Kidney (tissue), 14 donors: Measurements from ENCODE around the gene C1orf226. TPM values are rescaled to one million over a fixed set of nuclear protein-coding genes. Genes with fewer than 3 reads are reported as not detected.
A peak's percentile ranks its signal among the peaks of the same experiment; 100 is the strongest.

Source experiments
- DNase-seq, 5 donors: peaks; one replicate each; pipeline ENCODE4 v3.0.0-alpha.2; 2013 to 2020
- FAIRE-seq: peaks from 2 replicates; lab custom pipeline; 2012; peaks lifted over from hg19 to GRCh38; lab: Jason Lieb, UNC
- H3K27ac ChIP-seq, 2 donors: one replicate each; pipeline ENCODE4 v1.7.0; 2013; ENCODE audit warnings: low read depth in 2 of 2, low read length in 2 of 2, inconsistent platforms in 1 of 2
- H3K27me3 ChIP-seq: one replicate; pipeline ENCODE4 v1.7.1; 2013; ENCODE audit warnings: low read length, inconsistent platforms; ENCODE audit not compliant: control insufficient read depth, insufficient read depth
- H3K36me3 ChIP-seq, 3 donors: one replicate each; pipeline versions ENCODE4 v1.7.0 to v1.7.1; 2013; ENCODE audit warnings: low read length in 3 of 3, control low read depth in 1 of 3, inconsistent platforms in 1 of 3; ENCODE audit not compliant: insufficient read depth in 3 of 3, control insufficient read depth in 2 of 3
- H3K4me1 ChIP-seq, 3 donors: one replicate each; pipeline versions ENCODE4 v1.7.0 to v1.7.1; 2013; ENCODE audit warnings: low read length in 3 of 3, inconsistent platforms in 1 of 3, low read depth in 1 of 3; ENCODE audit not compliant: control insufficient read depth in 2 of 3, insufficient read depth in 2 of 3
- H3K4me3 ChIP-seq, 3 donors: one replicate each; pipeline versions ENCODE4 v1.7.0 to v1.8.1; 2013; ENCODE audit warnings: low read length in 3 of 3, control low read depth in 1 of 3, inconsistent platforms in 1 of 3
- H3K9ac ChIP-seq, 3 donors: one replicate each; pipeline versions ENCODE4 v1.7.0 to v1.7.1; 2013; ENCODE audit warnings: low read length in 3 of 3, control low read depth in 1 of 3, inconsistent platforms in 1 of 3
- H3K9me3 ChIP-seq, 3 donors: one replicate each; pipeline versions ENCODE4 v1.7.0 to v1.7.1; 2013; ENCODE audit warnings: low read length in 3 of 3, control low read depth in 1 of 3, inconsistent platforms in 1 of 3; ENCODE audit not compliant: control insufficient read depth in 2 of 3, insufficient read depth in 1 of 3
- intact Hi-C: fragments of 100-400 bp; cut with DNase I; formaldehyde crosslinking; loops from one replicate; pipeline ENCODE4 v1.11.1; 2022
- polyA plus RNA-seq: library from polyadenylated mRNA; stranded (reverse); fragments of 350-450 nt; fragmentation: Illumina TruSeq; extraction: RNeasy Lipid Tissue Mini Kit (QIAGEN cat#74804); gene quantifications from one replicate; pipeline ENCODE4 v1.2.3, GENCODE V29; 2014; ENCODE audit warnings: low read depth, low replicate concordance; ENCODE audit not compliant: insufficient read depth
- total RNA-seq: library from RNA; stranded (reverse); fragmentation: NEBNext Ultra II Directional; extraction: Animal tissue kit (Norgen Biotek cat#: 25700); gene quantifications from one replicate; pipeline ENCODE4 v1.2.1, GENCODE V29; 2021
- TF ChIP-seq, protein P1 (sequence below): IDR thresholded peaks from 3 replicates; pipeline ENCODE4 v1.5.1; 2012; ENCODE audit warnings: mild to moderate bottlenecking, moderate library complexity, borderline replicate concordance; ENCODE audit not compliant: insufficient read depth; ENCODE audit errors: extremely low read depth
- donor health status: control.
- donor health status: control.
- donor health status: control.
- donor health status: control.
- donor health status: control.
- donor health status: DM: yes; HTN: yes; CAD: no.
- donor health status: Normal renal cell carcinoma (clear cell type).

C1orf226 gene
- total and polyA plus RNA-seq, 2 donors from 2014 or later, result 4.9 to 15.2 TPM

DNA sequence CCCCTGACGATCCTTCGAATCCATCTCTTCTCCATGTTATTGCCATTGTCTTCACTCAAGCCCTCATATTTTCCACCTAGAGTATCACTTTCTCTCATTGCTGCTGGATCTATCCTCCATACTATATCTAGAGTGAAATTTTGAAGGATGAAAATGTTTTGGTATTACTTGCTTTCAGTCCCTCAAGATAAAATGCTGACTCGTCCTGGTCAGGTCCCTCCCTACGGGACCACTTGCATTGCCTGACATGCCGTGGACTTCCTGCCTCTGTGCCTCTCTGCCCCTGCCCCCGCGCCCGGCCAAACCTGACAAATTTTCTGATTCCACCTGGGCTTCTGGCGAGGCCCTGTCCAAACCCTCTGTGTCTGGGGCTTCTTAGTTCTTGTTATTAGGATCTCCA, 28.4 kb upstream of the C1orf226 start:
- no peaks in the 10 kb centered on the region for H3K9me3 ChIP-seq
- H3K4me1 ChIP-seq, result peaks cover 2 to 8% (median 4%) of the 10 kb centered on the region in 3 donors
- H3K27me3 ChIP-seq, result no peaks in the 10 kb centered on the region
- H3K4me3 ChIP-seq, result no peak overlapping the region
- no peak overlapping the region for H3K9ac ChIP-seq
- no peaks in the 10 kb centered on the region for H3K36me3 ChIP-seq
- DNase-seq (no peak), FAIRE-seq (no peak)
- intact Hi-C loops, result no loop called here
- no peak overlapping the region for H3K27ac ChIP-seq
- TF ChIP-seq, protein P1, sequence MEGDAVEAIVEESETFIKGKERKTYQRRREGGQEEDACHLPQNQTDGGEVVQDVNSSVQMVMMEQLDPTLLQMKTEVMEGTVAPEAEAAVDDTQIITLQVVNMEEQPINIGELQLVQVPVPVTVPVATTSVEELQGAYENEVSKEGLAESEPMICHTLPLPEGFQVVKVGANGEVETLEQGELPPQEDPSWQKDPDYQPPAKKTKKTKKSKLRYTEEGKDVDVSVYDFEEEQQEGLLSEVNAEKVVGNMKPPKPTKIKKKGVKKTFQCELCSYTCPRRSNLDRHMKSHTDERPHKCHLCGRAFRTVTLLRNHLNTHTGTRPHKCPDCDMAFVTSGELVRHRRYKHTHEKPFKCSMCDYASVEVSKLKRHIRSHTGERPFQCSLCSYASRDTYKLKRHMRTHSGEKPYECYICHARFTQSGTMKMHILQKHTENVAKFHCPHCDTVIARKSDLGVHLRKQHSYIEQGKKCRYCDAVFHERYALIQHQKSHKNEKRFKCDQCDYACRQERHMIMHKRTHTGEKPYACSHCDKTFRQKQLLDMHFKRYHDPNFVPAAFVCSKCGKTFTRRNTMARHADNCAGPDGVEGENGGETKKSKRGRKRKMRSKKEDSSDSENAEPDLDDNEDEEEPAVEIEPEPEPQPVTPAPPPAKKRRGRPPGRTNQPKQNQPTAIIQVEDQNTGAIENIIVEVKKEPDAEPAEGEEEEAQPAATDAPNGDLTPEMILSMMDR, result no peak

DNA sequence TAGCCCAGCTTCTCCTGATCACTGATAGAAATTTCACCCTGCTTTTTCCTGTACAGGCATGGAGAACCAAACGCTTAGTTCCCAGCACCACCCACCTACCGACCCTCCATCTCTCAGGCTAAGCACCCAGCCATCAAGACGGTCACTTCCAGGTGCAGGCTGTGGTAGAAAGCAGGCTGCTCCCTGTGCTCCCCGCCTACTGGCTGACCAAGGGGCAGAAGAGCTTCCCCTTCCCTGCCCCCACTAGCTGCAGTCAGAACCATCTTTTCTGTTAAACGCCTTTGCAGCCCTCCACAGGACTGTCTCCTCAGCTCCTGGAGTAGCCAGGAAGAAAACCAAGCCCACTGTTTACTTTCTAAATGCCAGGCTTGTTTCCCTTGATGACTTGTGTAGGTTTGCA, 27.8 kb upstream of the C1orf226 start:
- FAIRE-seq (no peak), DNase-seq (no peak)
- no peak overlapping the region for H3K9ac ChIP-seq
- H3K9me3 ChIP-seq, result no peaks in the 10 kb centered on the region
- no peak overlapping the region for H3K4me3 ChIP-seq
- no peaks in the 10 kb centered on the region for H3K27me3 ChIP-seq
- TF ChIP-seq, protein P1, result no peak
- no peak overlapping the region for H3K27ac ChIP-seq
- peaks cover 2 to 8% (median 4%) of the 10 kb centered on the region in 3 donors for H3K4me1 ChIP-seq
- no peaks in the 10 kb centered on the region for H3K36me3 ChIP-seq
- intact Hi-C loops, result no loop called here

DNA sequence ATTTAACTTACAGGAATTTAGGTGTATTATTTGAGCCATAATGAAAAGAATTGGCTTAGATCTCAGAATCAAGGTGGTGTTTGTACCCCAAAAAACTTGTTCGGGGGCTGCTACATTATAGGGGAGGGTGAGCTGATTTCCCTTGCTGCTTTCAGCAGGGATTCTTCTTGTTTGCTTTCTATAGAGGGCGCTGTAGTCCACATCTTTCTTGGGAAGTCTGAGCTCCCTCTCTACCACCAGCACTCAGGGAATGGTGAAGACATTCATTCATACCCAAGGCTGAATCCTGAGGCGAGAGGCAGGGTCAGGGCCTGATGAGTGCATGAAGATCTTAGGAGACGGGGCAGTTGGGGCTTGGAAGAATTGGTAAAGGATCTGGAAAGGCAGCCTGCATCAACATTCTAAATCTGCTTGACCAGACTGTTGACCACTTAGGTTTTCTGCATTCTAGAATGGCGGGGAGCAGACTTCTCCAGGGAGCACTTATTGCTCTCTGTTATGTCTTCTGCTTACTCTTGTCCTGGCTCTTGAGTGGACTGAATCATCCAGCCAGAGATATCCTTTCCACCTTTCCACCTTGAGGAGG, 23.8 kb upstream of the C1orf226 start:
- Histone ChIP-seq H3K9me3 (no peaks in the 10 kb centered on the region), H3K9ac (no peak overlapping the region), H3K4me1 (peaks cover 0 to 2% (median 0%) of the 10 kb centered on the region in 3 donors), H3K27me3 (no peaks in the 10 kb centered on the region), H3K4me3 (no peak overlapping the region), H3K27ac (no peak overlapping the region), H3K36me3 (peaks cover 0 to 3% (median 2%) of the 10 kb centered on the region in 3 donors)
- intact Hi-C loops, result no loop called here
- FAIRE-seq, result no peak
- peak in 2 of 5 donors; percentile 11 to 46 for DNase-seq
- TF ChIP-seq, protein P1, result peak; percentile 45
